Activated CD4-positive, alpha-beta T cell treated with anti-CD3 and anti-CD28 coated beads, Interleukin-2, amount 10 ng/mL, durations not matched to agents 7 days and 5 days (primary cell): ENCODE data around the gene GAREM1. TPM values are rescaled to one million over a fixed set of nuclear protein-coding genes. Genes with fewer than 3 reads are reported as not detected.
"Not testable (repeated sequence)": the region's sequence is repeated elsewhere in the genome, so short reads cannot be mapped to it uniquely, and the experiment has no call there.

Experiments
- CTCF ChIA-PET: fragments of 350-600 bp; sonication (Branson Sonifier 250); formaldehyde crosslinking; loops from one replicate; lab custom pipeline; 2021; ENCODE audit warnings: antibody characterized with exemption; lab: Charles Lee
- POLR2A ChIA-PET: fragments of 350-600 bp; sonication (Branson Sonifier 250); formaldehyde crosslinking; loops from one replicate; lab custom pipeline; 2021; ENCODE audit warnings: antibody characterized with exemption; lab: Charles Lee
- DNase-seq: peaks from one replicate; pipeline ENCODE4 v3.0.0-alpha.2; 2020
- H3K27ac Mint-ChIP-seq: one replicate; pipeline ENCODE4 v1.8.0; 2021; ENCODE audit warnings: mild to moderate bottlenecking, moderate library complexity, mixed read lengths
- H3K27me3 Mint-ChIP-seq: one replicate; pipeline ENCODE4 v1.8.0; 2021; ENCODE audit warnings: mixed read lengths
- H3K36me3 Mint-ChIP-seq: one replicate; pipeline ENCODE4 v1.8.0; 2021; ENCODE audit warnings: low read depth, mixed read lengths
- H3K4me1 Mint-ChIP-seq: one replicate; pipeline ENCODE4 v1.8.0; 2021; ENCODE audit warnings: mixed read lengths
- H3K4me3 Mint-ChIP-seq: one replicate; pipeline ENCODE4 v1.8.0; 2021; ENCODE audit warnings: mild to moderate bottlenecking, moderate library complexity, mixed read lengths
- H3K9me3 Mint-ChIP-seq: one replicate; pipeline ENCODE4 v1.8.0; 2021; ENCODE audit warnings: mixed read lengths
- total RNA-seq, 2 experiments: library from RNA; stranded (reverse); gene quantifications; one replicate each; pipeline ENCODE4 v1.2.3, GENCODE V29; 2021

The GAREM1 gene
- total RNA-seq, 2 experiments from 2014 or later = not detected

- no peaks in the 10 kb centered on the region for H3K36me3 Mint-ChIP-seq
- H3K4me3 Mint-ChIP-seq = no peak overlapping the region
- no peaks in the 10 kb centered on the region for H3K9me3 Mint-ChIP-seq
- DNase-seq = no peak
- CTCF ChIA-PET = no interaction called here
- POLR2A ChIA-PET = no interaction called here
- H3K27me3 Mint-ChIP-seq = peaks cover 18% of the 10 kb centered on the region
- no peaks in the 10 kb centered on the region for H3K4me1 Mint-ChIP-seq
- no peak overlapping the region for H3K27ac Mint-ChIP-seq
Measured at GRCh38 chr18:32242395-32242794, 228.3 kb downstream of the GAREM1 start.

- ChIA-PET POLR2A (no interaction called here), CTCF (interaction anchor here (1.1 kb wide), 1 partner anchor 13 kb away, joined by 4 read pairs; no protein-coding TSS in a partner anchor)
- no peaks in the 10 kb centered on the region for H3K36me3 Mint-ChIP-seq
- no peaks in the 10 kb centered on the region for H3K4me1 Mint-ChIP-seq
- DNase-seq = no peak
- H3K27ac Mint-ChIP-seq = no peak overlapping the region
- H3K4me3 Mint-ChIP-seq = no peak overlapping the region
- H3K9me3 Mint-ChIP-seq = peaks cover 2% of the 10 kb centered on the region
- H3K27me3 Mint-ChIP-seq = peaks cover 14% of the 10 kb centered on the region
Measured at GRCh38 chr18:32238635-32239268, 231.9 kb downstream of the GAREM1 start.

GRCh38 chr18:32237049-32237448 is 233.6 kb downstream of the GAREM1 start:
- Mint-ChIP-seq H3K36me3 (no peaks in the 10 kb centered on the region), H3K4me1 (no peaks in the 10 kb centered on the region), H3K27ac (no peak overlapping the region), H3K4me3 (no peak overlapping the region), H3K27me3 (peaks cover 11% of the 10 kb centered on the region), H3K9me3 (peaks cover 2% of the 10 kb centered on the region)
- CTCF ChIA-PET = no interaction called here
- DNase-seq = no peak
- POLR2A ChIA-PET = no interaction called here

GRCh38 chr18:32233348-32233747 is 237.3 kb downstream of the GAREM1 start:
- H3K36me3 Mint-ChIP-seq, CTCF ChIA-PET, DNase-seq, H3K4me3 Mint-ChIP-seq, H3K4me1 Mint-ChIP-seq, H3K9me3 Mint-ChIP-seq, H3K27me3 Mint-ChIP-seq, H3K27ac Mint-ChIP-seq, POLR2A ChIA-PET: not testable (repeated sequence)

GRCh38 chr18:32219431-32220018 is 251.2 kb downstream of the GAREM1 start:
- DNase-seq = no peak
- H3K27me3 Mint-ChIP-seq = peaks cover 10% of the 10 kb centered on the region
- H3K4me3 Mint-ChIP-seq = no peak overlapping the region
- CTCF ChIA-PET = no interaction called here
- no peaks in the 10 kb centered on the region for H3K9me3 Mint-ChIP-seq
- no peaks in the 10 kb centered on the region for H3K36me3 Mint-ChIP-seq
- POLR2A ChIA-PET = no interaction called here
- H3K4me1 Mint-ChIP-seq = no peaks in the 10 kb centered on the region
- no peak overlapping the region for H3K27ac Mint-ChIP-seq

GRCh38 chr18:32216390-32216789 is 254.3 kb downstream of the GAREM1 start:
- no peaks in the 10 kb centered on the region for H3K36me3 Mint-ChIP-seq
- no peak overlapping the region for H3K4me3 Mint-ChIP-seq
- no peak overlapping the region for H3K27ac Mint-ChIP-seq
- ChIA-PET POLR2A (no interaction called here), CTCF (no interaction called here)
- H3K4me1 Mint-ChIP-seq = no peaks in the 10 kb centered on the region
- no peaks in the 10 kb centered on the region for H3K9me3 Mint-ChIP-seq
- H3K27me3 Mint-ChIP-seq = peaks cover 5% of the 10 kb centered on the region
- DNase-seq = no peak

- Mint-ChIP-seq H3K9me3 (no peaks in the 10 kb centered on the region), H3K4me3 (no peak overlapping the region), H3K36me3 (no peaks in the 10 kb centered on the region), H3K4me1 (no peaks in the 10 kb centered on the region), H3K27me3 (peaks cover 2% of the 10 kb centered on the region), H3K27ac (no peak overlapping the region)
- CTCF ChIA-PET = no interaction called here
- POLR2A ChIA-PET = no interaction called here
- DNase-seq = no peak
Measured at GRCh38 chr18:32213693-32214092, 257.0 kb downstream of the GAREM1 start.
